ENCODE results near the gene ZSWIM6.

GRCh38 chr5:61479850-61480614 lies 148.0 kb downstream of the ZSWIM6 start:
- TF ChIP-seq POLR2AphosphoS5 (IDR thresholded peaks at IDR 0.05) (no peak), POLR2A (IDR thresholded peaks at IDR 0.05) (no peak), EP300 (IDR thresholded peaks at IDR 0.05) (no peak)
- TF ChIP-seq, protein P1, sequence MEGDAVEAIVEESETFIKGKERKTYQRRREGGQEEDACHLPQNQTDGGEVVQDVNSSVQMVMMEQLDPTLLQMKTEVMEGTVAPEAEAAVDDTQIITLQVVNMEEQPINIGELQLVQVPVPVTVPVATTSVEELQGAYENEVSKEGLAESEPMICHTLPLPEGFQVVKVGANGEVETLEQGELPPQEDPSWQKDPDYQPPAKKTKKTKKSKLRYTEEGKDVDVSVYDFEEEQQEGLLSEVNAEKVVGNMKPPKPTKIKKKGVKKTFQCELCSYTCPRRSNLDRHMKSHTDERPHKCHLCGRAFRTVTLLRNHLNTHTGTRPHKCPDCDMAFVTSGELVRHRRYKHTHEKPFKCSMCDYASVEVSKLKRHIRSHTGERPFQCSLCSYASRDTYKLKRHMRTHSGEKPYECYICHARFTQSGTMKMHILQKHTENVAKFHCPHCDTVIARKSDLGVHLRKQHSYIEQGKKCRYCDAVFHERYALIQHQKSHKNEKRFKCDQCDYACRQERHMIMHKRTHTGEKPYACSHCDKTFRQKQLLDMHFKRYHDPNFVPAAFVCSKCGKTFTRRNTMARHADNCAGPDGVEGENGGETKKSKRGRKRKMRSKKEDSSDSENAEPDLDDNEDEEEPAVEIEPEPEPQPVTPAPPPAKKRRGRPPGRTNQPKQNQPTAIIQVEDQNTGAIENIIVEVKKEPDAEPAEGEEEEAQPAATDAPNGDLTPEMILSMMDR (IDR thresholded peaks at IDR 0.05) = no peak

Data from stomach (tissue), 4 donors.